HS-27A (cell line): ENCODE data around the gene LCE4A.

Experiments
- DNase-seq: peaks from one replicate; pipeline ENCODE4 v3.0.0-alpha.2; 2012; ENCODE audit warnings: low read depth, missing footprints

Gene LCE4A

DNA sequence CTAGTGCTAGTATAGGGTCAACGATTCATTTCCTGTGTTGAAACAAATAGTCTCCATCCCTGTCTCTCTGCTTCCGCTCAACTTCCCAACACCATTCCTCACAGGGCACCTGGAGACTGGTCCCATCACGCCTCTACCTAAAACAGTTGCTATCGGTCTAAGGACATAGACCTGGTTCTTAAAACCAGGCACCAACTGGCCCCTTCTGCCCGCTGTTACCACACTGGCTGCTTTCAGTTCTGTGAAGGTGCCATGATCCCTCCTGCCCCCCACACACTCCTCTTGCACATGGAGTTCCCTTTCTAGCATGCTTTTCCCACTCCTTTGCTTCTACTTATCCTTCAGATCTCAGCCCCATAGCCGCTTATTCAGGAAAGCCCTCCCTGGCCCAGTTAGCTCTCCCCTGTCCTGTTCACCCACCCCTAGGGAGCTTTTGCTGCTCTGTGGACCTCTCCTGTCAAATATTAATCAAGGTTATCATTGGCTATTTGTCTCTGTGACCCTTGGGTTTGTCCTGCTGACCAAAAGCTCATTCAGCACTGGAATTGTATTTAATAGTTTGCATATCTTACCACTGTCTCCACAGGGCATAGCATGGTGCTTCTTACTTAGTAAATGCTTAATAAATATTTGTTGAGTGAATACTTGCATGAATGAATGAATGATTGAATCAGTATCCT lies 37.9 kb downstream of the LCE4A start:
- no peak for DNase-seq

DNA sequence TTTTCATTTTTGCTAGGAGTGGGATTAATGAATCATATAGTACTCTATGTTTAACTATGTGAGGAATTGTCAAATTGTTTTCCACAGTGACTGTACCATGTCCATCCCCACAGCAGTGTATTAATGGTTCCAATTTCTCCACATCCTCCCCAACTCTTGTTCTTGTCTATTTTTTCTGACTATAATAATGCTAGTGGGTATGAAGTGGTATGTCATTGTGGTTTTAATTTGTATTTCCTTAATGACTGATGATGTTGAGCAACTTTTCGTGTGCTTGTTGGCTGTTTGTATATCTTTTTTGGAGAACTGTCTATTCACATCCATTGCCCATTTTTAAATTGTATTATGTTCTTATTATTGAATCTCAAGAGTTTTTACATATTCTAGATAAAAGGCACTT lies 39.9 kb downstream of the LCE4A start:
- DNase-seq, result no peak

DNA sequence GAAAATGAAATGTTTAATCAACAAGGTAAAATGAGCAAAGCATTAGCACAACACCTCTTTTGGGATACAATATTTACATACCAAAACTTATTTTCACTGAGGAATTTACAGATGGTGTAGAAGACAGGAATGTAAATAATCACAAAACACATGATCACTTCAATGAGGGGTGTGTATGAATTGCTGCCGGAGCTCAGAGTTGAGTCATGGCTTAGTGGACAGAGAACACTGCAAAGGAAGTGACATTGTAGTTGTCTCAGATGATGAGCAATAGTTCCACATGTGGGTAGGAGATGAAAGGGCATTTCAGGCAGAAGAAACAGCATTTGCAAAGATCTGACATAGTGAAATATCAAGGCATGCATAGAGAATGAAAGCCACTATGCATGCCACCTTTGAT lies 44.3 kb downstream of the LCE4A start:
- peak; percentile 84 for DNase-seq

DNA sequence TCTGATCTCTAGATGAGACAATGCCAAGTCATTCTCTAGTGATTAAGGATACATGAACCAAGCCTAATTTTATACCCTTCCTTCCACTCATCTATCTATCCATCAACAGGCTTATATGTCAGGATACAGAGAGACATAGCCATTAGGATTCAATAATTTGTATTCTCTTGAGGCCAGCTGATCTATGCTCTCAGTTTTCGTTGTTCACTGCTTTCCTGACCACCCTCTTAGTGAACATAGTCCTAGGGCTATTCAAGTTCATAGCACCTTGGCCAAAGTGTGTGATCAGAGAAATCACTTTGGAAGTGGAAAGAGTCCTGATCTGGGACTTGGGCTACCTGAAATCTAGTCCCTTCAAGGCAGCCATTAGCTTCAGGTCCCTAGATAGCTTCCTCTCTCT lies 45.6 kb downstream of the LCE4A start:
- no peak for DNase-seq

DNA sequence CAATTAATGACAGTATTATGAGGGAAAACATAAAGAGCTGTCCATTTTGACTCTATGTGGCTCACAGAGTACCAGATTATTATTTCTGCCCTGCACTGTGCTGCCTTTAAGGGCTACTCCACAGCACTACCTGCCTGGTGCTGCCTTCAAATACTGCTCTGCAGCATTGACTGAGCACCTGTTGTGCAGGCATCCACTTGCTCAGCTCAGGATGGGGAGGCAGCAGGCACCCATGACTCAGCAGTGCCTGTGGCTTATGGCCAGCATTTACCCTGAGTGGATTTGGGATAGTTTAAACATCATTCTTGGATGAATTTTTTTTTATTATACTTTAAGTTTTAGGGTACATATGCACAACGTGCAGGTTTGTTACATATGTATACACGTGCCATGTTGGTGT lies 48.9 kb downstream of the LCE4A start:
- no peak for DNase-seq

DNA sequence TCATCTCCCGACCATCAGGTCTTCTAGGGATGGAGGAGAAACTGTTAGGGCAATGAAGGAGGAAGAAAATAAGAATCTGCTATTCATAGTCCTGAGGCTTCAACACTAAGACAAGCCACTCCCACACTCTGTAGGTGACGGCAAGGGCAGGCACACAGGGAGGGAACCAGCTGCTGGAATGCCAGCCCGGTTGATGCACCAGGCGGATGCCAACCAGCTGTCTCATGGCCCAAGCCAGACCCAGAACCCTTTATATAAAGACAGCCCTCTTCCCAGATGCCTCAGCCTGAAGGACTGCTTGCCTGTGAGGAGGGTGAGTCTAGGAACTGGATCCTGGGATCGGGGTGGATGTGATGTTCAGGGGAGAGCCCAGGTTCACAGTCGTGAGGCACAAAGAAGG lies 49.8 kb downstream of the LCE4A start, which contains the start of gene KPRP:
TSS of gene KPRP (plus strand) at position 279 of the 400 bp plus-strand sequence. CDS start 1,564 bp downstream, outside the sequence.
- DNase-seq, result peak; percentile 59

DNA sequence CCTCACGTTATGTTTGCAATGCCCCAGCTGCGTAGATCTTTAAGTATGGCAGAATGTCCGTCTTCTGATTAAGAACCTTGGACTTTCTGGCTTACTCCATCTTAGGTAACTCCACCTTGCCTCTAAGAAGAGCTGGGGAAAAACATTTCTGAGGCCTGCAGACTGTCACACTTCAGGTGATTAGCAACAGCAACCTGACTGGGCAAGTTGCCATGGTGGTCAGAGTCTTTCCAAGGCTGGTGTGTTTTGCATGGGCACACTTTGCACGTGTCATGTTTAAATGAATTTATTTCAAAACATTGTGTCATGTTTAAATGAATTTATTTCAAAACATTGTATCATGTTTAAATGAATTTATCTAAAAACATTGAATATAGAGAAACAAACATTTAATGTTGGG lies 50.7 kb downstream of the LCE4A start:
- no peak for DNase-seq
